IMR-90 (cell line): Measurements from ENCODE around the gene DNAJC17.

Experiments
- FOS ChIP-seq: fragments of 150-350 bp; IDR thresholded peaks from 2 replicates; pipeline ENCODE4 v1.6.1; 2016; ENCODE audit warnings: low read depth, low read length
- NFE2L2 ChIP-seq: fragments of 150-350 bp; IDR thresholded peaks from 2 replicates; pipeline ENCODE4 v1.6.1; 2016; ENCODE audit warnings: low read depth, mild to moderate bottlenecking, low read length
- POLR2A ChIP-seq: IDR thresholded peaks from 2 replicates; pipeline ENCODE4 v1.6.1; 2012; ENCODE audit warnings: mild to moderate bottlenecking, low read depth, low read length
- RCOR1 ChIP-seq: IDR thresholded peaks from 2 replicates; pipeline ENCODE4 v1.6.1; 2012; ENCODE audit warnings: mild to moderate bottlenecking, low read length, improper control_type of control experiment; ENCODE audit not compliant: insufficient replicate concordance
- RFX5 ChIP-seq: IDR thresholded peaks from 2 replicates; pipeline ENCODE4 v1.8.0; 2012; ENCODE audit warnings: low read depth, mild to moderate bottlenecking, low read length, moderate library complexity
- USF2 ChIP-seq: fragments of 150-350 bp; IDR thresholded peaks from 2 replicates; pipeline ENCODE4 v1.6.1; 2017; ENCODE audit warnings: mild to moderate bottlenecking, antibody characterized with exemption, low read length, low read depth
- TF ChIP-seq, protein P1 (sequence below): fragments of 150-350 bp; IDR thresholded peaks from 2 replicates; pipeline ENCODE4 v1.6.1; 2016; ENCODE audit warnings: low read depth, mild to moderate bottlenecking, low read length, moderate library complexity, borderline replicate concordance
- TF ChIP-seq, protein P2 (sequence below): conservative IDR thresholded peaks from 2 replicates; pipeline ENCODE4 v1.5.1; 2012; ENCODE audit warnings: mild to moderate bottlenecking, low read depth, low read length, improper control_type of control experiment

DNA sequence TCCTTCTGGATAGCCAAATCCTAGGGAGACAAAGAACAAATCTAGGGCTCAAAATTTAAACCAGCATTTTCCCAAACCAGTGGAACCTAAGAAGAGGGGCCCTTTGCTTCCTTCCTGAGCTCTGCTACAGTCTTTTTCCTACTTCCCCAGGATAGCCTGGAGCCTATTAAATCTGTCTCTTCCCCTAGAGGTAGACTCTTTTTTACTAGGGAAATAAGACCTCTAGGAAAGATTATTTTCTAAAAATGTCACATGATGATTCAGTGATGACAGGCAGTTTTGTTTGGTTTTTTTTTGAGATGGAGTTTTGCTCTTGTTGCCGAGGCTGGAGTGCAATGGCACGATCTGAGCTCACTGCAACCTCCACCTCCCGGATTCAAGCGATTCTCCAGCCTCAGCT is 70.7 kb downstream of the DNAJC17 start:
- TF ChIP-seq, protein P1, sequence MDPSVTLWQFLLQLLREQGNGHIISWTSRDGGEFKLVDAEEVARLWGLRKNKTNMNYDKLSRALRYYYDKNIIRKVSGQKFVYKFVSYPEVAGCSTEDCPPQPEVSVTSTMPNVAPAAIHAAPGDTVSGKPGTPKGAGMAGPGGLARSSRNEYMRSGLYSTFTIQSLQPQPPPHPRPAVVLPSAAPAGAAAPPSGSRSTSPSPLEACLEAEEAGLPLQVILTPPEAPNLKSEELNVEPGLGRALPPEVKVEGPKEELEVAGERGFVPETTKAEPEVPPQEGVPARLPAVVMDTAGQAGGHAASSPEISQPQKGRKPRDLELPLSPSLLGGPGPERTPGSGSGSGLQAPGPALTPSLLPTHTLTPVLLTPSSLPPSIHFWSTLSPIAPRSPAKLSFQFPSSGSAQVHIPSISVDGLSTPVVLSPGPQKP: no peak
- TF ChIP-seq POLR2A: no peak
- TF ChIP-seq, protein P2, sequence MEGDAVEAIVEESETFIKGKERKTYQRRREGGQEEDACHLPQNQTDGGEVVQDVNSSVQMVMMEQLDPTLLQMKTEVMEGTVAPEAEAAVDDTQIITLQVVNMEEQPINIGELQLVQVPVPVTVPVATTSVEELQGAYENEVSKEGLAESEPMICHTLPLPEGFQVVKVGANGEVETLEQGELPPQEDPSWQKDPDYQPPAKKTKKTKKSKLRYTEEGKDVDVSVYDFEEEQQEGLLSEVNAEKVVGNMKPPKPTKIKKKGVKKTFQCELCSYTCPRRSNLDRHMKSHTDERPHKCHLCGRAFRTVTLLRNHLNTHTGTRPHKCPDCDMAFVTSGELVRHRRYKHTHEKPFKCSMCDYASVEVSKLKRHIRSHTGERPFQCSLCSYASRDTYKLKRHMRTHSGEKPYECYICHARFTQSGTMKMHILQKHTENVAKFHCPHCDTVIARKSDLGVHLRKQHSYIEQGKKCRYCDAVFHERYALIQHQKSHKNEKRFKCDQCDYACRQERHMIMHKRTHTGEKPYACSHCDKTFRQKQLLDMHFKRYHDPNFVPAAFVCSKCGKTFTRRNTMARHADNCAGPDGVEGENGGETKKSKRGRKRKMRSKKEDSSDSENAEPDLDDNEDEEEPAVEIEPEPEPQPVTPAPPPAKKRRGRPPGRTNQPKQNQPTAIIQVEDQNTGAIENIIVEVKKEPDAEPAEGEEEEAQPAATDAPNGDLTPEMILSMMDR: no peak
- TF ChIP-seq RCOR1: no peak
- no peak for TF ChIP-seq RFX5
- TF ChIP-seq FOS: no peak
- TF ChIP-seq NFE2L2: no peak
- no peak for TF ChIP-seq USF2
